Body of pancreas (tissue), 4 donors: ENCODE results near the gene KIAA1549. TPM values are rescaled to one million over a fixed set of nuclear protein-coding genes. Genes with fewer than 3 reads are reported as not detected.

Source experiments
- ATAC-seq: fragments of 150-250 bp; one replicate; pipeline ENCODE4 v1.9.1; 2016
- DNase-seq, 4 donors: peaks; one replicate each; pipeline ENCODE4 v3.0.0-alpha.2; 2019
- H3K27ac ChIP-seq, 4 donors: fragments of 200-600 bp; sonication (generic); 1 replicate in 3 of 4; 2 replicates in 1 of 4; pipeline versions ENCODE4 v1.5.1 to v1.6.1; 2016 to 2019; ENCODE audit warnings: mild to moderate bottlenecking in 1 of 4, mixed read lengths in 1 of 4, moderate library complexity in 1 of 4
- H3K27me3 ChIP-seq, 2 donors: fragments of 200-600 bp; sonication (generic); one replicate each; pipeline ENCODE4 v1.6.0; 2016; ENCODE audit warnings: mild to moderate bottlenecking in 1 of 2
- H3K36me3 ChIP-seq, 2 donors: fragments of 200-600 bp; sonication (generic); replicated peaks in 1 of 2; 2 replicates each; pipeline ENCODE4 v1.5.1; 2016; ENCODE audit warnings: low read depth in 2 of 2; ENCODE audit not compliant: insufficient read depth in 1 of 2
- H3K4me1 ChIP-seq: fragments of 200-600 bp; sonication (generic); one replicate; pipeline ENCODE4 v1.6.0; 2016
- H3K4me3 ChIP-seq, 2 donors: fragments of 200-600 bp; sonication (generic); 1 replicate in 1 of 2; 2 replicates in 1 of 2; pipeline ENCODE4 v1.5.1; 2016 to 2019
- H3K9me3 ChIP-seq, 3 donors: fragments of 200-600 bp; sonication (generic); 1 replicate in 2 of 3; 2 replicates in 1 of 3; pipeline ENCODE4 v1.5.1; 2016
- POLR2A ChIP-seq, 3 donors: fragments of 450-650 bp; IDR thresholded peaks; one replicate each; pipeline ENCODE4 v1.6.1; 2016; ENCODE audit warnings: antibody characterized with exemption in 3 of 3, mild to moderate bottlenecking in 2 of 3
- WGBS, 2 donors: methylation state at CpG; one replicate each; pipeline ENCODE4 v1.1.5; 2017; 5-methylcytosine and 5-hydroxymethylcytosine counted together
- intact Hi-C: fragments of 100-400 bp; cut with DNase I; formaldehyde crosslinking; loops from one replicate; pipeline ENCODE4 v1.15.1; 2023
- total RNA-seq, 2 donors: library from RNA; depleted of rRNA; stranded (reverse); fragments of >200 nt; gene quantifications; one replicate each; pipeline ENCODE4 v1.1.0, GENCODE V29; 2016
- TF ChIP-seq, protein P1 (sequence below), 7 experiments: fragments of 450-650 bp in 4 of 7; fragments of 200-600 bp in 3 of 7; sonication (generic) in 3 of 7; IDR thresholded peaks; one replicate each; pipeline ENCODE4 v1.5.1; 2016 to 2019; ENCODE audit warnings: antibody characterized with exemption in 7 of 7

KIAA1549 gene
- total RNA-seq, 2 donors from 2014 or later, result 5.3 to 6.0 TPM

DNA sequence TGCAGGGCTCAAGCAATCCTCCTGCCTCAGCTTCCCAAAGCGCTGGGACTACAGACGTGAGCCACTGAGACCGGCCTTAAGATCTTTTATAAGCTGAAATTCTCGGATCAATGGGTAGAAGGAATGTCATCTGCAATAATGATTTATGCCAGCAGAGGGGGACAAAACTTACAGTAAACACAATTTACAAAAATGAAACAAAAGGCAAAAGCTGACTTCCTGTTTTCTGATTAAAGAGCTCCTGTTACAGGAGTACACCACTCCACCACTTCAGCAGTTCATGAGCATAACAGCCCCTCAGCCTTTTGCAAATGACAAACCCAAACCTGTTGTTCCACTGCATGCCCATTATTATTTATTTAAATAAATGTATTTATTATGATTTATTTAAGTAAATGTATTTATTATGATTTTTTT, 94.7 kb downstream of the KIAA1549 start:
- H3K27me3 ChIP-seq, result no peaks in the 10 kb centered on the region
- peak; percentile 53 for ATAC-seq
- H3K27ac ChIP-seq, result no peak overlapping the region
- WGBS, 2 donors, result 28 to 36% methylated on average over 4 of the region's 4 CpGs
- no peaks in the 10 kb centered on the region for H3K9me3 ChIP-seq
- TF ChIP-seq POLR2A (IDR thresholded peaks at IDR 0.05), result no peak
- TF ChIP-seq, protein P1, sequence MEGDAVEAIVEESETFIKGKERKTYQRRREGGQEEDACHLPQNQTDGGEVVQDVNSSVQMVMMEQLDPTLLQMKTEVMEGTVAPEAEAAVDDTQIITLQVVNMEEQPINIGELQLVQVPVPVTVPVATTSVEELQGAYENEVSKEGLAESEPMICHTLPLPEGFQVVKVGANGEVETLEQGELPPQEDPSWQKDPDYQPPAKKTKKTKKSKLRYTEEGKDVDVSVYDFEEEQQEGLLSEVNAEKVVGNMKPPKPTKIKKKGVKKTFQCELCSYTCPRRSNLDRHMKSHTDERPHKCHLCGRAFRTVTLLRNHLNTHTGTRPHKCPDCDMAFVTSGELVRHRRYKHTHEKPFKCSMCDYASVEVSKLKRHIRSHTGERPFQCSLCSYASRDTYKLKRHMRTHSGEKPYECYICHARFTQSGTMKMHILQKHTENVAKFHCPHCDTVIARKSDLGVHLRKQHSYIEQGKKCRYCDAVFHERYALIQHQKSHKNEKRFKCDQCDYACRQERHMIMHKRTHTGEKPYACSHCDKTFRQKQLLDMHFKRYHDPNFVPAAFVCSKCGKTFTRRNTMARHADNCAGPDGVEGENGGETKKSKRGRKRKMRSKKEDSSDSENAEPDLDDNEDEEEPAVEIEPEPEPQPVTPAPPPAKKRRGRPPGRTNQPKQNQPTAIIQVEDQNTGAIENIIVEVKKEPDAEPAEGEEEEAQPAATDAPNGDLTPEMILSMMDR (IDR thresholded peaks at IDR 0.05), result peak in 6 of 7 experiments; percentile 47 to 83 (median 81)
- peak in 3 of 4 donors; percentile 26 to 61 (median 35) for DNase-seq
- no peak overlapping the region for H3K4me3 ChIP-seq
- peaks cover 10% of the 10 kb centered on the region for H3K4me1 ChIP-seq
- intact Hi-C loops, result loop anchor here (5.0 kb wide), 1 partner anchor 191 kb away; no protein-coding TSS in a partner anchor
- no peaks in the 10 kb centered on the region for H3K36me3 ChIP-seq

- DNase-seq (no peak), ATAC-seq (no peak)
- TF ChIP-seq, protein P1 (IDR thresholded peaks at IDR 0.05), result no peak
- no peak for TF ChIP-seq POLR2A (IDR thresholded peaks at IDR 0.05)
- intact Hi-C loops, result loop anchor here (5.0 kb wide), 1 partner anchor 192 kb away; no protein-coding TSS in a partner anchor
- Histone ChIP-seq H3K36me3 (no peaks in the 10 kb centered on the region), H3K4me1 (peaks cover 3% of the 10 kb centered on the region), H3K27ac (no peak overlapping the region), H3K9me3 (no peaks in the 10 kb centered on the region), H3K27me3 (no peaks in the 10 kb centered on the region), H3K4me3 (no peak overlapping the region)
- 75 to 79% methylated on average over 13 of the region's 13 CpGs for WGBS, 2 donors
These were observed 95.6 kb downstream of the KIAA1549 start for GRCh38 chr7:138885383-138886147.

- intact Hi-C loops, result no loop called here
- Histone ChIP-seq H3K4me3 (no peak overlapping the region), H3K27ac (no peak overlapping the region), H3K27me3 (no peaks in the 10 kb centered on the region), H3K36me3 (no peaks in the 10 kb centered on the region), H3K4me1 (no peaks in the 10 kb centered on the region), H3K9me3 (no peaks in the 10 kb centered on the region)
- TF ChIP-seq POLR2A (IDR thresholded peaks at IDR 0.05), result no peak
- TF ChIP-seq, protein P1 (IDR thresholded peaks at IDR 0.05), result no peak
- no peak for DNase-seq
- no peak for ATAC-seq
- WGBS, 2 donors, result 90 to 93% methylated on average over 6 of the region's 6 CpGs
These were observed 98.9 kb downstream of the KIAA1549 start for GRCh38 chr7:138882249-138882648.

DNA sequence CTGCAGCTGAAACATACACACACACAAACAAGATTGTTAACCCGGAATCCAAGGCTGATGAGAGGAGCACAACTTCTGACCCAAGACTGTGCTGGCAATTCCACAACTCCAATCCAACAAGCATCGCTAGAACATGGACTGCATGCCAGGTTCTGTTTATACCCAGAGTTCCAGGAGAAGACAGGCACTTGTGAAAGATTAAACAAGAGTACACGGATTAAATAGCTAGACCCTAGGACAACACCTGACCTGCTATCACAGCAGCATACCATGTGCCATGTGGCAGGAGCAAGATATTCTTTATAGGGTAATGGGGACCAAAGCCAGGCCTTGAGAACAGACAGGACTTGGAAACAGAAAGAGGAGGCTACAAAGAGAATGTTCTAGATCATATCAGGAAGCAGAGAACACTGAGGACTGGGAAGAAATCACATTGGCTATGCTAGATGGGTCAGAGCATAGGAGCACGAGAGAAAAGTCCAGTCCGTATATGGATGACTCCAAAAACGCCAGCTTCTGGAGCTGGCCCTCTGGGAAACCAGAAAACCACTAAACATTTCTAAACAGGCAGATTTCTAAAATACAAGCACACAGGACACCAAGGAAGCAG, 99.5 kb downstream of the KIAA1549 start:
- 72% methylated on average over 6 of the region's 6 CpGs for WGBS, 2 donors
- intact Hi-C loops, result no loop called here
- TF ChIP-seq, protein P1 (IDR thresholded peaks at IDR 0.05), result no peak
- TF ChIP-seq POLR2A (IDR thresholded peaks at IDR 0.05), result no peak
- no peaks in the 10 kb centered on the region for H3K4me1 ChIP-seq
- H3K36me3 ChIP-seq, result no peaks in the 10 kb centered on the region
- ATAC-seq (no peak), DNase-seq (no peak)
- no peak overlapping the region for H3K4me3 ChIP-seq
- no peaks in the 10 kb centered on the region for H3K9me3 ChIP-seq
- H3K27me3 ChIP-seq, result no peaks in the 10 kb centered on the region
- H3K27ac ChIP-seq, result no peak overlapping the region
